ENCODE measurements around the gene GAGE12J.
"Not testable (repeated sequence)": the region's sequence is repeated elsewhere in the genome, so short reads cannot be mapped to it uniquely, and the experiment has no call there.

DNA sequence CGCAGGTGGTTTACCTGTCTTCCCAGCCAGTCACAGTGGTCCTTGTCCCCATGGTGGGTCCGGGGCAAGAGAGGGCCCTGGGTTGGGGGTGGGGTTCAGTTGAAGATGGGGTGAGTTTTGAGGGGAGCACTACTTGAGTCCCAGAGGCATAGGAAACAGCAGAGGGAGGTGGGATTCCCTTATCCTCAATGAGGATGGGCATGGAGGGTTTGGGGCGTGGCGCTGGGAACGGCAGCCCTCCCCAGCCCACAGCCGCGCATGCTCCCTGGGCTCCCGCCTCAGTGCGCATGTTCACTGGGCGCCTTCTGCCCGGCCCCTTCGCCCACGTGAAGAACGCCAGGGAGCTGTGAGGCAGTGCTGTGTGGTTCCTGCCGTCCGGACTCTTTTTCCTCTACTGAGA, 9.4 kb downstream of the GAGE12J start, which contains the start of gene GAGE13:
- TF ChIP-seq, protein P1, sequence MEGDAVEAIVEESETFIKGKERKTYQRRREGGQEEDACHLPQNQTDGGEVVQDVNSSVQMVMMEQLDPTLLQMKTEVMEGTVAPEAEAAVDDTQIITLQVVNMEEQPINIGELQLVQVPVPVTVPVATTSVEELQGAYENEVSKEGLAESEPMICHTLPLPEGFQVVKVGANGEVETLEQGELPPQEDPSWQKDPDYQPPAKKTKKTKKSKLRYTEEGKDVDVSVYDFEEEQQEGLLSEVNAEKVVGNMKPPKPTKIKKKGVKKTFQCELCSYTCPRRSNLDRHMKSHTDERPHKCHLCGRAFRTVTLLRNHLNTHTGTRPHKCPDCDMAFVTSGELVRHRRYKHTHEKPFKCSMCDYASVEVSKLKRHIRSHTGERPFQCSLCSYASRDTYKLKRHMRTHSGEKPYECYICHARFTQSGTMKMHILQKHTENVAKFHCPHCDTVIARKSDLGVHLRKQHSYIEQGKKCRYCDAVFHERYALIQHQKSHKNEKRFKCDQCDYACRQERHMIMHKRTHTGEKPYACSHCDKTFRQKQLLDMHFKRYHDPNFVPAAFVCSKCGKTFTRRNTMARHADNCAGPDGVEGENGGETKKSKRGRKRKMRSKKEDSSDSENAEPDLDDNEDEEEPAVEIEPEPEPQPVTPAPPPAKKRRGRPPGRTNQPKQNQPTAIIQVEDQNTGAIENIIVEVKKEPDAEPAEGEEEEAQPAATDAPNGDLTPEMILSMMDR (conservative IDR thresholded peaks at IDR 0.05), result not testable (repeated sequence)
- TF ChIP-seq ZFX (IDR thresholded peaks at IDR 0.05), result not testable (repeated sequence)

Measured in C4-2B (cell line).